ENCODE results near the gene FBXL20. TPM values are rescaled to one million over a fixed set of nuclear protein-coding genes. Genes with fewer than 3 reads are reported as not detected.

The FBXL20 gene
- polyA plus RNA-seq, 1 donor, result 6.1 TPM

GRCh38 chr17:39225308-39225958 lies 176.0 kb downstream of the FBXL20 start, which contains the start of gene STAC2:
TSS of gene STAC2 (minus strand) at chr17:39225945. CDS start at chr17:39225502, 443 bp downstream.
- DNase-seq (ENCODE audit: low read depth), result no peak

- DNase-seq (ENCODE audit: low read depth), result no peak
Observed at GRCh38 chr17:39224778-39225307, 176.6 kb downstream of the FBXL20 start.

DNA sequence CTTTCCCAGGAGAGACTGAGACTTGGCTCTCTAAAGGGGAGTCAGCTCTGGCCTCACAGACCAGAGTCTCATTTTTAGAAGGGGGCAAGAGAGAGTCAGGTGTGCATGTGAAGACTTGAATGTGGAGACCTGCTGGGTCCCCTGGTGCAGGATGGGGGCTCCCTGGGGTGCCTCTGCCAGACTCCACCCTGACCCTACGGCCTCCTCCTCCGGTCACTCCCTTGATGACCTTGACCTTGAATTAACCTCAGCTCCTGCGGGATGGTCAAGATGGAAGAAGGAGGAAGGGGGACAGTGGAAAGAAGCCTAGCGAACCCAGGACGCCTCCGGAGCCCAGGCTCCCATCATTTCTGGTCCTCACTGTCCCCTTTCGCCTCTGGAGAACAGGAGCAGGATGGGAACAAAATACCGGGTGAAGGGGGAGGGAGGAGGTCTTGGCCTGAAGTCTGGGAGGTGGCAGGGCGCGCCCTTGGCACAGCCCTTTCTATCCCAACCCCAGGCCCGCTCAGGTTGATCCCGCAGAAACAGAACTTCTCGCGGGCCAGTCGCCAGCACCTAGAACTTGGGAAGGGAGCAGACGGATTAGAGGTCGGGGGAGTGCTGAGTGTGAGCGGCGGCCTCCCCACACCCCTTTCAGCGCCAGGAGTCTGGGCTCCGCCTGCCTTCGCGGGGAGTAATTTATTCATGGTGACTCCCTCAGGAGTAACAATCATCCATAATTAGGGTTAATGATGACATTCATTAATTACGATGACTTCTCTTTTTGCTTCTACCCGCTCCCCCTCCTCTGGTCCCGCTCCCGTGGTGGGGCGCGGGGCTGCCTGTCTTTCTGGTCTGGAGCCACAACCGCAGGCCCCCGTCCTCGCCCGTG lies 177.3 kb downstream of the FBXL20 start:
- DNase-seq (ENCODE audit: low read depth), result no peak

GRCh38 chr17:39222866-39223834 lies 178.3 kb downstream of the FBXL20 start:
- DNase-seq (ENCODE audit: low read depth), result no peak

- DNase-seq (ENCODE audit: low read depth), result no peak
Observed at GRCh38 chr17:39222151-39222550, 179.3 kb downstream of the FBXL20 start.

DNA sequence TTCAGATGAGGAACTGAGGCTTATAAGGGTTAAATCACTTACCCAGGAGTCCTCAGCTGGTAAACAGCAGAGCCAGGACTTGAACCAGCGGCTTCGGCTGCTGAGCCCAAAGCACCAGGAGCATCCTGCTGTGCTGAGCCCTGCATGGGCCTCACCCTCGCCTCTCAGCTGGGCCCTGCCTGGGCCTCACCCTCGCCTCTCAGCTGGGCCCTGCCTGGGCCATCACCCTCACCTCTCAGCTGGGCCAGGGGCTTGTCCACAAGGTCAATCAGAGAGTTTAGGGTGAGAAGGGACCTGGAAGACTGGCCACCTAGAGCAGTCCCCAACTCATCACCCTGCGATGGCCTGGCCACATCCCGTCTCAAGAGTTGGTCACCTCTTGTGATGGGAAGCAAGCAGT lies 179.9 kb downstream of the FBXL20 start:
- DNase-seq (ENCODE audit: low read depth), result no peak

- DNase-seq (ENCODE audit: low read depth), result no peak
Observed at GRCh38 chr17:39219647-39220154, 181.7 kb downstream of the FBXL20 start.

DNA sequence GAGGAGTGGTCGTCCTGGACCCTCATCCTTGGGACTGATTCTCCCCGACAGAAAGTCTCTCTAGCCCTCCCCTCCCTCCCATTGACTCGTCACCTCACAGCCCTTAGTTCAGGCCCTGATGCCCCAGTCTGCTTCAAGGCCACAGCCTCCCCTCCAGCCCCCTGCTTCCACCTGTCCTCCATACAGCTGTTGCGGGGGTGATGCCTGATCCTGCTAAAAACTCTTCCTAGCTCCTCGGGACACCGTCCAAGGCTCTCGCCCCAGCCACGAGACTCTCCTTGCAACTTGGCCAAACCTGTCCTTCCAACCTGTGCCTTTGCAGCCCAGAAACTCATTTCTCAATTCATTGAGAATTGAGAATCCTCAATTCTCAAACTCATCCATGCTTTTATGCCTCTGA lies 182.5 kb downstream of the FBXL20 start:
- DNase-seq (ENCODE audit: low read depth), result no peak

- no peak for DNase-seq (ENCODE audit: low read depth)
Observed at GRCh38 chr17:39217734-39218369, 183.6 kb downstream of the FBXL20 start.

DNA sequence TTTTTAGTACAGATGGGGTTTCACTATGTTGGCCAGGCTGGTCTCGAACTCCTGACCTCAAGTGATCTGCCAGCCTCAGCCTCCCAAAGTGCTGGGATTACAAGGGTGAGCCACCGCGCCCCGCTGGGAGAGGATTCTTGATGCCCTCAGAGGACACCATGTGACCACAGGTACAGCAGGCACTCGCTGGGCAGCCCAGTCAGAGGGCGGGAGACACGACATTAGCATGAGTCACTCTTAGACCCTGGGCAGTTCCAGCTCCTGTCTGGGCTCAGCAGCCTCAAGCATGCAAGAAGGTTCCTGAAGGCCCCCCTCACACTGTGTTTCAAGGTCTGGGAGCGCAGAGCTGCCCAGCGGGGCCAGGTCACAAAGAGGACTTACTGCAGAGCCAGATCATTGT lies 187.6 kb downstream of the FBXL20 start:
- DNase-seq (ENCODE audit: low read depth), result no peak

- no peak for DNase-seq (ENCODE audit: low read depth)
Observed at GRCh38 chr17:39212841-39213480, 188.5 kb downstream of the FBXL20 start.

DNA sequence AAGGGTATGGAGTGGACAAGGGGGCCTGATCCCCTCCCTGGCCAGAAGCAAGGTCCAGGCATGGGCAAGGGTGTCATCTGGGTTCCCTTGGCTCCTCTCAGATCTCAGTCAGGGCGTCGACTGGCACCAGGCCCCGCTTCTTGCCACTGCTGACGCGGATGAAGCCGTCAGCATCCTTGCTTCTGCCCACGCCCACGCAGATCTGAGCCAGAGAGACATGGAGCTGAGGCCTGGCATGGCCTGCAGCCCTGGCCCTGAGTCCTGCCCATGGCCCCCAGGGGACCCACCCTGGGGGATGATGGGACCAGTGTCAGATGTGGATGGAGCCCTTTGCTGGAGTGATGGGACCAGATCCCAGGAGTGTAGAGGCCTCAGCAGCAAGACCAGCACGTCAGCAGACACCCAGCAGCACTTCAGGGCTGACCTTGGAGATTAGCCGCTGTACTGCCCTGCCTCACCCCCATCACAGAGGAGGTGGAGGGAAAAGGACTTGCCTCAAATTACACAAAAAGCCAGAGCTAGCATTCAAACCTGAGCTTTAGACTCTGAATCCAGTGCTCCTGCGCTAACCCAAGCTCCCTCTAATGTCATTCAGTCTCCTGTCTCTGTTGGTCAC lies 189.1 kb downstream of the FBXL20 start:
- no peak for DNase-seq (ENCODE audit: low read depth)

- DNase-seq (ENCODE audit: low read depth), result no peak
Observed at GRCh38 chr17:39210093-39210434, 191.4 kb downstream of the FBXL20 start.

DNA sequence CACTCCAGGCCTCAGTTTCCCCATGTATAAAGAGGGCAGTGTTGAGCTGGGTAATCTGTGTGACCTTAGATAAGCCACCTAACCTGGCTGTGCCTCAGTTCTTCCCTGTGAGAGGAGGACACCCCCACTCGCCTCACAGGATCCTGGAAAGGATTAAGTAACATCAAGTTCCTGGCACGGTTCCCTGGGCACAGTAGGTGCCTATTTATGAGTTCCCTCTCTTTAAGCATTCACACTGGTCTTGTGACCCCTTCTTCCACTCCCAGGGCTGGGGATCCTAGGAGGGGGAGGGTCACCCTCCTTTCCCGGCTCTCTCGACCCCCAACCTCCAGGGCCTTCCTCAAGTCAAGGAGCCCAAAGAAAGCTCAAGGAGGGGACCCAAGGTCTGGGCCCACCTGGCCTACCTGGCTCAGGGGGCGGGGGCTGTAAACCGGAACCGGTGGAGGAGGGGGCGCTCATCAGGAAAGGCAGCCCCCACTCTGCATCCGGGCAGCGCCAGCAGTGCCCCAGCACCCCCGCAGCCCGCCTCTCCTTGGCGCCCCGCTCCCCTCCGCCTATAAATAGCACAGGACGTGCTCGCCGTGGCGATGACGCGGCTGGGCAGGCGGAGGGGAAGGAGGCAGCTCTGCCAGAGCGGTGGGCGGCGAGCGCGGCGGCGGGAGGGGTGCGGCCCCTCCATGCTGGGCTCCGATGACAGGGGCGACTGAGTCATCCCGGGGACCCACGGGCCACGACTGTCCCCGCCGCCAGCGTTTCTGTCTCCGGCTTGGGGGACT lies 191.9 kb downstream of the FBXL20 start:
- no peak for DNase-seq (ENCODE audit: low read depth)

GRCh38 chr17:39208893-39209292 lies 192.5 kb downstream of the FBXL20 start:
- DNase-seq (ENCODE audit: low read depth), result no peak

- DNase-seq (ENCODE audit: low read depth), result no peak
Observed at GRCh38 chr17:39208136-39208535, 193.3 kb downstream of the FBXL20 start.

- no peak for DNase-seq (ENCODE audit: low read depth)
Observed at GRCh38 chr17:39205112-39205526, 196.3 kb downstream of the FBXL20 start.

DNA sequence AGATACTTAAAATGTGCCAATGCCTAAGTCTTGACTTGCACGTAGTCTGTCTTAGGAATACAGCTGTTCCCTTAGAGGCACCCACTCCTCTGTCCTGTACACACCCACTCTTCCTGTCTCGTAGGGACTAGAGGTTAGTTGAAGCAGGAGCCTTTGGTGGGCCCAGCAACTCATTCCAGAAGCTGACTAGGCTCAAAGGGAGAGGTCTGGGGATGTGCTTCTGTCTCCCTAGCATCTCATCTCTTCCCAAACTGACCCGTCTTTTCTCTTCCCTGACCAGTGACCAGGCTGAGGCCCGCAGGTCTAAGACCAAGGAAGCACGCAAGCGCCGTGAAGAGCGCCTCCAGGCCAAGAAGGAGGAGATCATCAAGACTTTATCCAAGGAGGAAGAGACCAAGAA lies 197.2 kb downstream of the FBXL20 start:
- no peak for DNase-seq (ENCODE audit: low read depth)
